GM23338 (cell line): Measurements from ENCODE around the gene OMG. TPM values are rescaled to one million over a fixed set of nuclear protein-coding genes. Genes with fewer than 3 reads are reported as not detected.

ENCODE experiments used
- ATAC-seq: fragments of 200-7000 bp; cut with Tn5 transposase; 3 replicates; pipeline ENCODE4 v1.9.1; 2020
- DNase-seq: peaks from one replicate; pipeline ENCODE4 v3.0.0-alpha.2; 2015; ENCODE audit warnings: low spot score
- H2AFZ ChIP-seq: fragments of 200-600 bp; sonication (generic); 2 replicates; pipeline ENCODE4 v1.8.0; 2016; ENCODE audit warnings: antibody characterized with exemption, mild to moderate bottlenecking, moderate library complexity
- H3F3A ChIP-seq: fragments of 200-600 bp; sonication (generic); replicated peaks from 2 replicates; pipeline ENCODE4 v1.8.0; 2017; ENCODE audit warnings: antibody characterized with exemption, mixed run types, low read depth
- H3K27ac ChIP-seq: fragments of 200-600 bp; sonication (generic); 2 replicates; pipeline ENCODE4 v1.6.1; 2016; ENCODE audit warnings: low read depth
- H3K27me3 ChIP-seq: fragments of 200-600 bp; sonication (generic); 2 replicates; pipeline ENCODE4 v1.8.0; 2016; ENCODE audit warnings: mild to moderate bottlenecking, mixed run types, moderate library complexity; ENCODE audit not compliant: insufficient read depth
- H3K36me3 ChIP-seq: fragments of 200-600 bp; sonication (generic); 2 replicates; pipeline ENCODE4 v1.8.0; 2016; ENCODE audit warnings: mild to moderate bottlenecking; ENCODE audit not compliant: insufficient read depth
- H3K4me1 ChIP-seq: fragments of 200-600 bp; sonication (generic); 2 replicates; pipeline ENCODE4 v1.8.0; 2016; ENCODE audit warnings: mild to moderate bottlenecking, moderate library complexity; ENCODE audit not compliant: insufficient read depth
- H3K4me2 ChIP-seq: fragments of 200-600 bp; sonication (generic); 2 replicates; pipeline ENCODE4 v1.7.1; 2017; ENCODE audit warnings: mixed run types
- H3K4me3 ChIP-seq: fragments of 200-600 bp; sonication (generic); 2 replicates; pipeline ENCODE4 v1.6.1; 2016; ENCODE audit warnings: mixed run types
- H3K79me2 ChIP-seq: fragments of 200-600 bp; sonication (generic); replicated peaks from 2 replicates; pipeline ENCODE4 v1.8.0; 2017; ENCODE audit warnings: mild to moderate bottlenecking; ENCODE audit not compliant: insufficient read depth
- H3K9me2 ChIP-seq: fragments of 200-600 bp; sonication (generic); 2 replicates; pipeline ENCODE4 v1.8.0; 2017; ENCODE audit not compliant: insufficient read depth
- H4K20me1 ChIP-seq: fragments of 200-600 bp; sonication (generic); replicated peaks from 2 replicates; pipeline ENCODE4 v1.8.0; 2017; ENCODE audit warnings: mild to moderate bottlenecking; ENCODE audit not compliant: insufficient read depth
- H3K27ac Mint-ChIP-seq: 2 replicates; pipeline ENCODE4 v1.8.0; 2020; ENCODE audit warnings: inconsistent platforms, mild to moderate bottlenecking, moderate library complexity, mixed read lengths
- H3K27me3 Mint-ChIP-seq: 3 replicates; pipeline ENCODE4 v1.8.0; 2022; ENCODE audit warnings: low read depth, mild to moderate bottlenecking, moderate library complexity, mixed read lengths, inconsistent platforms; ENCODE audit not compliant: insufficient read depth, poor library complexity
- H3K36me3 Mint-ChIP-seq: 3 replicates; pipeline ENCODE4 v1.8.0; 2021; ENCODE audit warnings: low read depth, mild to moderate bottlenecking, inconsistent platforms, moderate library complexity, mixed read lengths
- H3K4me1 Mint-ChIP-seq: 3 replicates; pipeline ENCODE4 v1.8.0; 2020; ENCODE audit warnings: mild to moderate bottlenecking, inconsistent platforms, mixed read lengths
- H3K4me3 Mint-ChIP-seq: 3 replicates; pipeline ENCODE4 v1.8.0; 2021; ENCODE audit warnings: moderate library complexity, mild to moderate bottlenecking, inconsistent platforms, mixed read lengths
- H3K9me3 Mint-ChIP-seq: 3 replicates; pipeline ENCODE4 v1.8.0; 2020; ENCODE audit warnings: moderate library complexity, mild to moderate bottlenecking, inconsistent platforms, mixed read lengths
- JUNB ChIP-seq: IDR thresholded peaks from one replicate; pipeline ENCODE4 v1.6.1; 2016; ENCODE audit warnings: antibody characterized with exemption; ENCODE audit not compliant: unreplicated experiment
- NANOG ChIP-seq: IDR thresholded peaks from 2 replicates; pipeline ENCODE4 v1.6.1; 2016; ENCODE audit warnings: antibody characterized with exemption, borderline replicate concordance
- POLR2AphosphoS5 ChIP-seq: IDR thresholded peaks from 2 replicates; pipeline ENCODE4 v1.6.1; 2016; ENCODE audit warnings: antibody characterized with exemption, low read depth
- STAT1 ChIP-seq: IDR thresholded peaks from one replicate; pipeline ENCODE4 v1.6.1; 2016; ENCODE audit warnings: antibody characterized with exemption; ENCODE audit not compliant: unreplicated experiment
- ZNF331 ChIP-seq: fragments of 250-450 bp; sonication (Bioruptor Pico); IDR thresholded peaks from 2 replicates; pipeline ENCODE4 v1.5.0; 2020; ENCODE audit warnings: low read depth, mild to moderate bottlenecking, moderate library complexity
- polyA plus RNA-seq: library from polyadenylated mRNA; unstranded; fragments of >200 nt; fragmentation: Nextera tagmentation; extraction: Ambion mirVana; gene quantifications from 2 replicates; pipeline ENCODE4 v1.2.1, GENCODE V29; 2016
- total RNA-seq: library from RNA; depleted of rRNA; stranded (reverse); fragments of >200 nt; shearing (Covaris generic); gene quantifications from 2 replicates; pipeline ENCODE4 v1.2.3, GENCODE V29; 2014
- TF ChIP-seq, protein P1 (sequence below): IDR thresholded peaks from one replicate; pipeline ENCODE4 v1.6.1; 2018; ENCODE audit warnings: antibody characterized with exemption; ENCODE audit not compliant: unreplicated experiment
- TF ChIP-seq, protein P2 (sequence below): fragments of 250-450 bp; sonication (Bioruptor Pico); IDR thresholded peaks from 2 replicates; pipeline ENCODE4 v1.5.0; 2020; ENCODE audit warnings: mild to moderate bottlenecking, moderate library complexity

OMG gene
- total and polyA plus RNA-seq, 2 experiments from 2014 or later, result 0.71 TPM; not detected in 1

DNA sequence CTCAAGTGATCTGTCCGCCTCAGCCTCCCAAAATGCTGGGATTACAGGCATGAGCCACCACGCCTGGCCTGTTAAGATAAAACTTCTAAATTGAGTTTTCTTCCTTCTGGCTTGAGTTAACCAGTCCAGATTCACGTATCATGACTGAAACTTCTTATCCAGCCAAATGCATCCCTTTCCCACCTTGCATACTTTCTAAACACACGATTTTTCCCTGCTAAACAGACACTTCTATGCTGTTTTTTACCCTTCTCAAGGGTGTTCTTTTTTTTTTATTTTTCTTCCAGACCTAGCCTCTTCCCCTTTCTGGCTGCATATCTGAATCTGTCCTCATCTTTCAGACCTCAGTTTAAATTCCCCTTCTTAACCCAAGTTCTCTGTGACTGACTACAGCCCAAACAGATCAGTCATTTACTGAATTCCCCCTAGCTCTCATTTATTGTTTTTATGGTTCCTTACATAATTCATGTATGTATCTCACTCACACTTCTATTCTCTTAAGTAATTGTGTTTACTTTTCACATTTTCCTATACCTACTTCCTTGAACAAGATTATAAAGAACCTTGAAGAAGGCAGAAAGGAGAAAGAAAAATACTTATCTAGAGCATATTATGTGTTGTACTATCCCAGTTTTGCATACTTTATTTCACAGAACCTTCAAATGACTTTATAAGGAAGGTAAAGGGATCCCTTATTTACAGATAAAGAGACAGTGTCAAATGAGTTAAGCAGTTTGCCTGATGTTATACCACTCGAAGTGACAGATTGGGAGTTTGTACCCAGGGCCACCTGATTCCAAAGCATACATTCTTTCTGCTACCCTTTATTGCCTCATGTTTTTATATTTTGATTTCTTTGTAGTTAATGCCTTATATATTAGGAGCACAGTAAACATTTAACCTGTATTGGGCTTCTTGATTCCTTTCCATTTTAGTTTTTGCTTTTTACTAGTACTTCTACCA lies 11.6 kb upstream of the OMG start:
- Mint-ChIP-seq H3K36me3 (no peaks in the 10 kb centered on the region), H3K9me3 (no peaks in the 10 kb centered on the region), H3K4me1 (peaks cover 9% of the 10 kb centered on the region), H3K27me3 (no peaks in the 10 kb centered on the region), H3K27ac (no peak overlapping the region; the same call in 1 of the 2 replicates), H3K4me3 (no peak overlapping the region)
- Histone ChIP-seq H3K9me2 (peaks cover 7% of the 10 kb centered on the region; the same call in 1 of the 2 replicates), H3F3A (no peaks in the 10 kb centered on the region), H3K4me2 (no peak overlapping the region), H3K4me3 (no peak overlapping the region), H3K27ac (no peak overlapping the region), H3K36me3 (no peaks in the 10 kb centered on the region), H3K4me1 (peaks cover 5% of the 10 kb centered on the region; the same call in 1 of the 2 replicates), H2AFZ (no peak overlapping the region), H3K27me3 (no peaks in the 10 kb centered on the region), H4K20me1 (no peaks in the 10 kb centered on the region; the same call in 1 of the 2 replicates), H3K79me2 (no peaks in the 10 kb centered on the region)
- ATAC-seq (no peak), DNase-seq (no peak)
- TF ChIP-seq, protein P1, sequence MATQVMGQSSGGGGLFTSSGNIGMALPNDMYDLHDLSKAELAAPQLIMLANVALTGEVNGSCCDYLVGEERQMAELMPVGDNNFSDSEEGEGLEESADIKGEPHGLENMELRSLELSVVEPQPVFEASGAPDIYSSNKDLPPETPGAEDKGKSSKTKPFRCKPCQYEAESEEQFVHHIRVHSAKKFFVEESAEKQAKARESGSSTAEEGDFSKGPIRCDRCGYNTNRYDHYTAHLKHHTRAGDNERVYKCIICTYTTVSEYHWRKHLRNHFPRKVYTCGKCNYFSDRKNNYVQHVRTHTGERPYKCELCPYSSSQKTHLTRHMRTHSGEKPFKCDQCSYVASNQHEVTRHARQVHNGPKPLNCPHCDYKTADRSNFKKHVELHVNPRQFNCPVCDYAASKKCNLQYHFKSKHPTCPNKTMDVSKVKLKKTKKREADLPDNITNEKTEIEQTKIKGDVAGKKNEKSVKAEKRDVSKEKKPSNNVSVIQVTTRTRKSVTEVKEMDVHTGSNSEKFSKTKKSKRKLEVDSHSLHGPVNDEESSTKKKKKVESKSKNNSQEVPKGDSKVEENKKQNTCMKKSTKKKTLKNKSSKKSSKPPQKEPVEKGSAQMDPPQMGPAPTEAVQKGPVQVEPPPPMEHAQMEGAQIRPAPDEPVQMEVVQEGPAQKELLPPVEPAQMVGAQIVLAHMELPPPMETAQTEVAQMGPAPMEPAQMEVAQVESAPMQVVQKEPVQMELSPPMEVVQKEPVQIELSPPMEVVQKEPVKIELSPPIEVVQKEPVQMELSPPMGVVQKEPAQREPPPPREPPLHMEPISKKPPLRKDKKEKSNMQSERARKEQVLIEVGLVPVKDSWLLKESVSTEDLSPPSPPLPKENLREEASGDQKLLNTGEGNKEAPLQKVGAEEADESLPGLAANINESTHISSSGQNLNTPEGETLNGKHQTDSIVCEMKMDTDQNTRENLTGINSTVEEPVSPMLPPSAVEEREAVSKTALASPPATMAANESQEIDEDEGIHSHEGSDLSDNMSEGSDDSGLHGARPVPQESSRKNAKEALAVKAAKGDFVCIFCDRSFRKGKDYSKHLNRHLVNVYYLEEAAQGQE, result no peak
- TF ChIP-seq STAT1 (no peak), NANOG (no peak), JUNB (no peak), ZNF331 (CRISPR knock-in tag) (no peak)

DNA sequence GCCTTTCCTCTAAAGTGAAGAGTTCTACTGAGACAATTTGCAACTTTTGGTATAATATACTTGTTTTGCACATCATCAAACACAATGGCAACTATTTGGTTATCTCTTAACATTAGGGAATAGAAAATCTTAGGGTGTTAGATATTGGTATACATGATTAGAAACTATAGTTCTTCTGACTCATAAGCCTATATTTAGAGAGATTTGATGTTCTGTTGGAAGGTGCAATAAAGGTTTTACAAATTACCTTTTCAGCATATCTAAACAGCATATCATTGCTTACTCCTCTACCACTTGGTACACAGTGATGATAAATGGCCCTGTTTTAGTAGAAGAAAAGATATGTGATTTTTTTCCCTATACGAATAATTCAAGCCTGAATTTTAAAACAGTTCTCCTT lies 10.6 kb upstream of the OMG start:
- H3K36me3 Mint-ChIP-seq, result no peaks in the 10 kb centered on the region
- Histone ChIP-seq H3K36me3 (no peaks in the 10 kb centered on the region), H2AFZ (no peak overlapping the region), H3K27ac (no peak overlapping the region), H3K4me1 (peaks cover 5% of the 10 kb centered on the region; the same call in 1 of the 2 replicates), H3K9me2 (peaks cover 7% of the 10 kb centered on the region; the same call in 1 of the 2 replicates), H4K20me1 (no peaks in the 10 kb centered on the region; the same call in 1 of the 2 replicates), H3F3A (no peaks in the 10 kb centered on the region), H3K27me3 (no peaks in the 10 kb centered on the region), H3K4me3 (no peak overlapping the region), H3K4me2 (no peak overlapping the region), H3K79me2 (no peaks in the 10 kb centered on the region)
- DNase-seq (no peak), ATAC-seq (no peak)
- H3K27me3 Mint-ChIP-seq, result no peaks in the 10 kb centered on the region
- no peaks in the 10 kb centered on the region for H3K9me3 Mint-ChIP-seq
- TF ChIP-seq POLR2AphosphoS5 (no peak), ZNF331 (CRISPR knock-in tag) (no peak), JUNB (no peak)
- TF ChIP-seq, protein P2, sequence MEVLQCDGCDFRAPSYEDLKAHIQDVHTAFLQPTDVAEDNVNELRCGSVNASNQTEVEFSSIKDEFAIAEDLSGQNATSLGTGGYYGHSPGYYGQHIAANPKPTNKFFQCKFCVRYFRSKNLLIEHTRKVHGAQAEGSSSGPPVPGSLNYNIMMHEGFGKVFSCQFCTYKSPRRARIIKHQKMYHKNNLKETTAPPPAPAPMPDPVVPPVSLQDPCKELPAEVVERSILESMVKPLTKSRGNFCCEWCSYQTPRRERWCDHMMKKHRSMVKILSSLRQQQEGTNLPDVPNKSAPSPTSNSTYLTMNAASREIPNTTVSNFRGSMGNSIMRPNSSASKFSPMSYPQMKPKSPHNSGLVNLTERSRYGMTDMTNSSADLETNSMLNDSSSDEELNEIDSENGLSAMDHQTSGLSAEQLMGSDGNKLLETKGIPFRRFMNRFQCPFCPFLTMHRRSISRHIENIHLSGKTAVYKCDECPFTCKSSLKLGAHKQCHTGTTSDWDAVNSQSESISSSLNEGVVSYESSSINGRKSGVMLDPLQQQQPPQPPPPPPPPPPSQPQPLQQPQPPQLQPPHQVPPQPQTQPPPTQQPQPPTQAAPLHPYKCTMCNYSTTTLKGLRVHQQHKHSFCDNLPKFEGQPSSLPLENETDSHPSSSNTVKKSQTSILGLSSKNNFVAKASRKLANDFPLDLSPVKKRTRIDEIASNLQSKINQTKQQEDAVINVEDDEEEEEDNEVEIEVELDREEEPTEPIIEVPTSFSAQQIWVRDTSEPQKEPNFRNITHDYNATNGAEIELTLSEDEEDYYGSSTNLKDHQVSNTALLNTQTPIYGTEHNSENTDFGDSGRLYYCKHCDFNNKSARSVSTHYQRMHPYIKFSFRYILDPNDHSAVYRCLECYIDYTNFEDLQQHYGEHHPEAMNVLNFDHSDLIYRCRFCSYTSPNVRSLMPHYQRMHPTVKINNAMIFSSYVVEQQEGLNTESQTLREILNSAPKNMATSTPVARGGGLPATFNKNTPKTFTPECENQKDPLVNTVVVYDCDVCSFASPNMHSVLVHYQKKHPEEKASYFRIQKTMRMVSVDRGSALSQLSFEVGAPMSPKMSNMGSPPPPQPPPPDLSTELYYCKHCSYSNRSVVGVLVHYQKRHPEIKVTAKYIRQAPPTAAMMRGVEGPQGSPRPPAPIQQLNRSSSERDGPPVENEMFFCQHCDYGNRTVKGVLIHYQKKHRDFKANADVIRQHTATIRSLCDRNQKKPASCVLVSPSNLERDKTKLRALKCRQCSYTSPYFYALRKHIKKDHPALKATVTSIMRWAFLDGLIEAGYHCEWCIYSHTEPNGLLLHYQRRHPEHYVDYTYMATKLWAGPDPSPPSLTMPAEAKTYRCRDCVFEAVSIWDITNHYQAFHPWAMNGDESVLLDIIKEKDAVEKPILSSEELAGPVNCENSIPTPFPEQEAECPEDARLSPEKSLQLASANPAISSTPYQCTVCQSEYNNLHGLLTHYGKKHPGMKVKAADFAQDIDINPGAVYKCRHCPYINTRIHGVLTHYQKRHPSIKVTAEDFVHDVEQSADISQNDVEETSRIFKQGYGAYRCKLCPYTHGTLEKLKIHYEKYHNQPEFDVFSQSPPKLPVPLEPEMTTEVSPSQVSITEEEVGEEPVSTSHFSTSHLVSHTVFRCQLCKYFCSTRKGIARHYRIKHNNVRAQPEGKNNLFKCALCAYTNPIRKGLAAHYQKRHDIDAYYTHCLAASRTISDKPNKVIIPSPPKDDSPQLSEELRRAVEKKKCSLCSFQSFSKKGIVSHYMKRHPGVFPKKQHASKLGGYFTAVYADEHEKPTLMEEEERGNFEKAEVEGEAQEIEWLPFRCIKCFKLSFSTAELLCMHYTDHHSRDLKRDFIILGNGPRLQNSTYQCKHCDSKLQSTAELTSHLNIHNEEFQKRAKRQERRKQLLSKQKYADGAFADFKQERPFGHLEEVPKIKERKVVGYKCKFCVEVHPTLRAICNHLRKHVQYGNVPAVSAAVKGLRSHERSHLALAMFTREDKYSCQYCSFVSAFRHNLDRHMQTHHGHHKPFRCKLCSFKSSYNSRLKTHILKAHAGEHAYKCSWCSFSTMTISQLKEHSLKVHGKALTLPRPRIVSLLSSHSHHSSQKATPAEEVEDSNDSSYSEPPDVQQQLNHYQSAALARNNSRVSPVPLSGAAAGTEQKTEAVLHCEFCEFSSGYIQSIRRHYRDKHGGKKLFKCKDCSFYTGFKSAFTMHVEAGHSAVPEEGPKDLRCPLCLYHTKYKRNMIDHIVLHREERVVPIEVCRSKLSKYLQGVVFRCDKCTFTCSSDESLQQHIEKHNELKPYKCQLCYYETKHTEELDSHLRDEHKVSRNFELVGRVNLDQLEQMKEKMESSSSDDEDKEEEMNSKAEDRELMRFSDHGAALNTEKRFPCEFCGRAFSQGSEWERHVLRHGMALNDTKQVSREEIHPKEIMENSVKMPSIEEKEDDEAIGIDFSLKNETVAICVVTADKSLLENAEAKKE (CRISPR knock-in tag), result no peak
- peaks cover 9% of the 10 kb centered on the region for H3K4me1 Mint-ChIP-seq
- H3K27ac Mint-ChIP-seq, result no peak overlapping the region
- no peak overlapping the region for H3K4me3 Mint-ChIP-seq
